Tibial nerve (tissue), 4 donors: ENCODE measurements around the gene ARID4B.

Source experiments
- CTCF ChIP-seq, 5 experiments: fragments of 200-600 bp in 3 of 5; fragments of 450-650 bp in 2 of 5; sonication (generic) in 3 of 5; IDR thresholded peaks; one replicate each; pipeline ENCODE4 v1.5.1; 2016 to 2019; ENCODE audit warnings: antibody characterized with exemption in 5 of 5, mild to moderate bottlenecking in 3 of 5, moderate library complexity in 2 of 5
- EP300 ChIP-seq, 2 donors: sonication (generic); formaldehyde crosslinking; IDR thresholded peaks; one replicate each; pipeline ENCODE4 v1.6.1; 2017; ENCODE audit warnings: antibody characterized with exemption in 2 of 2, mild to moderate bottlenecking in 1 of 2
- POLR2A ChIP-seq, 2 donors: fragments of 450-650 bp; IDR thresholded peaks; one replicate each; pipeline ENCODE4 v1.6.1; 2017; ENCODE audit warnings: antibody characterized with exemption in 2 of 2, mild to moderate bottlenecking in 2 of 2, moderate library complexity in 2 of 2

- TF ChIP-seq CTCF (IDR thresholded peaks at IDR 0.05), result no peak
- no peak for TF ChIP-seq POLR2A (IDR thresholded peaks at IDR 0.05)
- no peak for TF ChIP-seq EP300 (IDR thresholded peaks at IDR 0.05)
These were observed 15.7 kb upstream of the ARID4B start for GRCh38 chr1:235343726-235344125.
